Transverse colon (tissue), 4 donors: ENCODE results near the gene MAP4K2. TPM values are rescaled to one million over a fixed set of nuclear protein-coding genes. Genes with fewer than 3 reads are reported as not detected.

Experiments used
- DNase-seq: peaks from one replicate; pipeline ENCODE4 v3.0.0-alpha.2; 2019
- H3K27ac ChIP-seq, 4 donors: fragments of 200-600 bp; sonication (generic); 2 replicates each; pipeline ENCODE4 v1.5.1; 2016 to 2018; ENCODE audit warnings: inconsistent platforms in 4 of 4
- H3K27me3 ChIP-seq: fragments of 200-600 bp; sonication (generic); 2 replicates; pipeline ENCODE4 v1.5.1; 2017; ENCODE audit warnings: inconsistent platforms
- H3K36me3 ChIP-seq, 4 donors: fragments of 200-600 bp; sonication (generic); 2 replicates each; pipeline ENCODE4 v1.5.1; 2017 to 2019; ENCODE audit warnings: inconsistent platforms in 4 of 4
- H3K4me1 ChIP-seq, 4 donors: fragments of 200-600 bp; sonication (generic); 2 replicates each; pipeline ENCODE4 v1.5.1; 2017 to 2020; ENCODE audit warnings: inconsistent platforms in 4 of 4
- H3K4me3 ChIP-seq, 4 donors: fragments of 200-600 bp; sonication (generic); 1 replicate in 1 of 4; 2 replicates in 3 of 4; pipeline versions ENCODE4 v1.5.1 to v1.6.1; 2017 to 2019; ENCODE audit warnings: inconsistent platforms in 4 of 4
- H3K9me3 ChIP-seq, 2 donors: fragments of 200-600 bp; sonication (generic); 2 replicates each; pipeline ENCODE4 v1.5.1; 2017 to 2019; ENCODE audit warnings: inconsistent platforms in 2 of 2
- CTCF ChIP-seq, 5 experiments: fragments of 200-600 bp in 3 of 5; fragments of 450-650 bp in 2 of 5; sonication (generic) in 3 of 5; IDR thresholded peaks; 1 replicate in 2 of 5; 2 replicates in 3 of 5; pipeline ENCODE4 v1.5.1; 2016 to 2017; ENCODE audit warnings: antibody characterized with exemption in 5 of 5, inconsistent platforms in 3 of 5, mild to moderate bottlenecking in 2 of 5, moderate library complexity in 1 of 5
- EP300 ChIP-seq: sonication (generic); formaldehyde crosslinking; IDR thresholded peaks from one replicate; pipeline ENCODE4 v1.6.1; 2017; ENCODE audit warnings: antibody characterized with exemption, low read depth
- POLR2A ChIP-seq: fragments of 450-650 bp; IDR thresholded peaks from one replicate; pipeline ENCODE4 v1.6.1; 2016; ENCODE audit warnings: antibody characterized with exemption, mild to moderate bottlenecking, moderate library complexity
- POLR2AphosphoS5 ChIP-seq, 3 donors: sonication (generic); formaldehyde crosslinking; IDR thresholded peaks; one replicate each; pipeline ENCODE4 v1.6.1; 2016; ENCODE audit warnings: antibody characterized with exemption in 3 of 3
- WGBS, 2 donors: methylation state at CpG; one replicate each; pipeline ENCODE4 v1.1.5; 2018; ENCODE audit warnings: low coverage in 1 of 2; 5-methylcytosine and 5-hydroxymethylcytosine counted together
- in situ Hi-C, 4 donors: fragments of 200-750 bp; cut with MboI; loops; one replicate each; pipeline versions ENCODE4 v1.15.0 to v1.15.1; 2017; ENCODE audit warnings: low sequenced_read_pairs in 3 of 4, low pct_ligation_motif_present in 1 of 4, low pct_unique_long_range_greater_than_20kb in 1 of 4
- intact Hi-C: fragments of 100-400 bp; cut with DNase I; formaldehyde crosslinking; loops from one replicate; pipeline ENCODE4 v1.15.1; 2023; ENCODE audit warnings: low total_unique reads
- total RNA-seq, 4 donors: library from RNA; depleted of rRNA; stranded (reverse); fragments of >200 nt; gene quantifications; one replicate each; pipeline ENCODE4 v1.1.0, GENCODE V29; 2016

The MAP4K2 gene
- total RNA-seq, 4 donors from 2014 or later = 10.1 to 369 (median 90.9) TPM

GRCh38 chr11:64789331-64790204 is 13.4 kb downstream of the MAP4K2 start:
- in situ Hi-C loops (no loop called here), intact Hi-C loops (no loop called here)
- no peak for DNase-seq
- Histone ChIP-seq H3K36me3 (no peaks in the 10 kb centered on the region), H3K4me3 (no peak overlapping the region), H3K27ac (no peak overlapping the region), H3K9me3 (no peaks in the 10 kb centered on the region), H3K4me1 (peaks cover 0 to 19% (median 2%) of the 10 kb centered on the region in 4 donors), H3K27me3 (no peaks in the 10 kb centered on the region)
- 92 to 93% methylated on average over 3 to 13 of the region's 15 CpGs for WGBS, 2 donors
- TF ChIP-seq POLR2A = no peak
- no peak for TF ChIP-seq EP300
- TF ChIP-seq POLR2AphosphoS5 (IDR thresholded peaks at IDR 0.05) = no peak
- no peak for TF ChIP-seq CTCF (IDR thresholded peaks at IDR 0.05)

- no peak for DNase-seq
- no peak overlapping the region for H3K4me3 ChIP-seq
- H3K27ac ChIP-seq = no peak overlapping the region
- no peaks in the 10 kb centered on the region for H3K36me3 ChIP-seq
- intact Hi-C loops = no loop called here
- no peaks in the 10 kb centered on the region for H3K9me3 ChIP-seq
- peaks cover 0 to 21% (median 3%) of the 10 kb centered on the region in 4 donors for H3K4me1 ChIP-seq
- in situ Hi-C loops = no loop called here
- no peaks in the 10 kb centered on the region for H3K27me3 ChIP-seq
- no peak for TF ChIP-seq CTCF (IDR thresholded peaks at IDR 0.05)
- TF ChIP-seq EP300 = no peak
- no peak for TF ChIP-seq POLR2A
- no peak for TF ChIP-seq POLR2AphosphoS5 (IDR thresholded peaks at IDR 0.05)
- 88 to 100% methylated on average over 1 to 8 of the region's 9 CpGs for WGBS, 2 donors
Observed at GRCh38 chr11:64788321-64789215, 14.4 kb downstream of the MAP4K2 start.

- peak overlapping the region in 1 of 4 donors; percentile 7 for H3K27ac ChIP-seq
- peak; percentile 82 for DNase-seq
- peaks cover 0 to 21% (median 3%) of the 10 kb centered on the region in 4 donors for H3K4me1 ChIP-seq
- TF ChIP-seq CTCF (IDR thresholded peaks at IDR 0.05) (peak; percentile 65 to 76 (median 73)), EP300 (no peak)
- in situ Hi-C loops = no loop called here
- WGBS, 2 donors = 37 to 67% methylated on average over 2 to 15 of the region's 15 CpGs
- intact Hi-C loops = no loop called here
- H3K36me3 ChIP-seq = no peaks in the 10 kb centered on the region
- no peaks in the 10 kb centered on the region for H3K9me3 ChIP-seq
- no peak overlapping the region for H3K4me3 ChIP-seq
- no peaks in the 10 kb centered on the region for H3K27me3 ChIP-seq
Observed at GRCh38 chr11:64787526-64788320, 15.3 kb downstream of the MAP4K2 start.
